AG09319 (cell line): ENCODE results near the gene SHQ1.

Source experiments
- DNase-seq: peaks from one replicate; pipeline ENCODE4 v3.0.0-alpha.2; 2010; ENCODE audit warnings: low read depth; ENCODE audit errors: extremely low read depth
- CTCF ChIP-seq: IDR thresholded peaks from 2 replicates; pipeline ENCODE4 v1.5.1; 2011; ENCODE audit warnings: low read depth, mild to moderate bottlenecking, inconsistent platforms, low read length, moderate library complexity

The SHQ1 gene

GRCh38 chr3:72750405-72750965 lies 97.8 kb downstream of the SHQ1 start:
- DNase-seq: no peak

DNA sequence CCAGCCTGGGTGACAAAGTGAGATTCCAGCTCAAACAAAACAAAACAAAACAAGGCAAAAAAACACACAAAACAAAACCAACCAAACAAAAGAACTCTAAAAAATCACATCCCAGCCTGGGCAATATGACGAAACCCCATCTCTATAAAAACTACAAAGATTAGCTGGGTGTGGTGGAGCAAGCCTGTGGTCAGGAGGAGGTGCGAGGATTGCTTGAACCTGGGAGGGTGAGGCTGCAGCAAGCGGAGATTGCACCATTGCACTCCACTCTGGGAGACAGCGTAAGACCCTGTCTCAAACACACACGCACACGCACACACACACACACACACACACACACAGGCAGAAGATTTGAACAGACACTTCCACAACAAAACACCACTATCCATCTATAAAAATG lies 99.6 kb downstream of the SHQ1 start:
- no peak for DNase-seq

More at GRCh38 chr3:72750405-72750965, 97.8 kb downstream of the SHQ1 start:
- no peak for TF ChIP-seq CTCF

GRCh38 chr3:72746430-72747411 lies 101.5 kb downstream of the SHQ1 start:
- TF ChIP-seq CTCF: no peak

More for the DNA sequence above, 99.6 kb downstream of the SHQ1 start:
- no peak for TF ChIP-seq CTCF

GRCh38 chr3:72745146-72745999 lies 102.9 kb downstream of the SHQ1 start:
- no peak for TF ChIP-seq CTCF
- no peak for DNase-seq

More at GRCh38 chr3:72746430-72747411, 101.5 kb downstream of the SHQ1 start:
- no peak for DNase-seq

GRCh38 chr3:72744330-72744729 lies 103.9 kb downstream of the SHQ1 start:
- DNase-seq: no peak

More at GRCh38 chr3:72744330-72744729, 103.9 kb downstream of the SHQ1 start:
- no peak for TF ChIP-seq CTCF
